GM19023 (cell line): ENCODE results near the gene ZNF443.
"Not testable (repeated sequence)": the region's sequence is repeated elsewhere in the genome, so short reads cannot be mapped to it uniquely, and the experiment has no call there.

Experiments
- ATAC-seq: cut with Tn5 transposase; IDR thresholded peaks from one replicate; pipeline ENCODE4 v1.9.1; 2021; ENCODE audit warnings: mild to moderate bottlenecking, moderate library complexity; ENCODE audit not compliant: unreplicated experiment

Gene ZNF443

DNA sequence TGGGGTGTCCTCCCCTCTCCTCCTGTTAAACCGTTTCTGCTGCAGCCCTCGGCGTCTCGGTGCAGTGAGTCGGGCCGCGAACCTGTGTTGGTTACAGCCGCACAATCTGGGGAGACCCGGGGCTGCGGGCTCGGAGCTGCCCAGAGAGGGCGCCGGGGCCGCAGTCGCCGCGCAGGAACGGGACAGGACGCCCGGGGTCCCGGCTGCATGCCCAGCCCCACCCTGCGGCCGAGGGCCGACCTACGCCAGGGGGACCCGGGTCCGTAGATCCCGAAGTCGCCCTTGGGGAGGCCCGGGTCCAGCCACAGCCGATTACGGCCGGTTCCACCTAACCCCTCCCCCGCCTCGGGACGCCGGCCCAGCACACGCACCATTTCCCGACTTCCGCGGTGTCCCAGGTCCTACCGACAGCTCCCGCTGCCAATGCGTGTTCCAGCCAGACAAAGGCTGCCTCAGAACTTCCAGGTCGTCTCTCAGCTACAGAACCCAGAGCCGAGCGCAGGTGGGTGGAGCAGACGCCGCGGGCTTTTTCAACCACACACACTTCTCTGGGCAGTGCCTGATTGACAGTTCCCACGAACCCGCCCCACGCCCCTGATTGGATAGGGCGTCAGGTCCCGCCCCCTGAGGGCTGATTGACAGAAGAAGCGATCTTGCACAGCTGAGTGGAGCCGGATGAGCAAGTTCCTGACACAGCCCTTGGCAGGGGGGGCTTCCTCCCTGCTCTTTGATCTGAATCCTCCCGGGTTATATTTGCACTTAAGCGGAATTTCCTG lies at the start of gene ZNF443:
Gene ZNF443 (minus strand): TSS at position 481 of the 776 bp plus-strand sequence. CDS start 107 bp downstream, at position 374.
- peak; percentile 98 for ATAC-seq

GRCh38 chr19:12486265-12486783 lies 45.5 kb upstream of the ZNF443 start:
- ATAC-seq: not testable (repeated sequence)

DNA sequence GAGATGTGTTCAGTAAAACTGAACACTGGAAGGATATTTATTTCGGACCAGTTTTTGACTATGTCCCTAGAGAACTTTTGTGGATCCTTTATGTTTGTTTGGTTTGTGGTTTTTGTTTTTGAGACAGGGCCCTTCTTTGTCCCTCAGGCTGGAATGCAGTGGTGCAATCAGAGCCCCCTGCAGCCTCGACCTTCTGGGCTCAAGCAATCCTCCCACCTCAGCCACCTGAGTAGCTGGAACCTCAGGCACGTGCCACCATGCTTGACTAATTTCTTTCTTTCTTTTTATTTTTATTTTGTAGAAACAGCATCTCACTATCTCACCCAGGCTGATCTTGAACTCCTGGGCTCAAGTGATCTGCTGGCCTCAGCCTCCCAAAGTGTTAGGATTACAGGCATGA lies 44.8 kb upstream of the ZNF443 start:
- ATAC-seq: no peak

DNA sequence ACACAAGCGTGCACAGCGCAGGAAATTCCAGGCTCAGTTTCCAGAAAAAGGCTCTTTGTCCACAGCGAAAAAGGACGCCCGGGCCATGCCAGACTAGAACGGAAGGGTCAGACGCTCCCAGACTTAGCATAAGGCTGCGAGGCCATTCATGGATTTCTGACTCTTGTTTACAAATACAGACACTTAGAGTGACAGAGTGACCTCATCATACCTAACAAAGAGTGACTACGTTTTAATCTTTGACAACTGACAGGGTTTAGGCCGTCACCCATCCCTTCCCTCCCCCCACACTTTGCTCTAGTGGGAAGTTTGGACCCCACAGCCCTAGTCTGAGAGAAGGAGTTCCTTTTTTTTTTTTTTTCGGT lies 44.2 kb upstream of the ZNF443 start:
- ATAC-seq: no peak

- peak; percentile 96 for ATAC-seq
These were observed 43.7 kb upstream of the ZNF443 start, which contains the start of gene ZNF709 for GRCh38 chr19:12484371-12485051. ZNF709 (minus strand) TSS chr19:12484816; CDS start chr19:12484657, 159 bp downstream.

DNA sequence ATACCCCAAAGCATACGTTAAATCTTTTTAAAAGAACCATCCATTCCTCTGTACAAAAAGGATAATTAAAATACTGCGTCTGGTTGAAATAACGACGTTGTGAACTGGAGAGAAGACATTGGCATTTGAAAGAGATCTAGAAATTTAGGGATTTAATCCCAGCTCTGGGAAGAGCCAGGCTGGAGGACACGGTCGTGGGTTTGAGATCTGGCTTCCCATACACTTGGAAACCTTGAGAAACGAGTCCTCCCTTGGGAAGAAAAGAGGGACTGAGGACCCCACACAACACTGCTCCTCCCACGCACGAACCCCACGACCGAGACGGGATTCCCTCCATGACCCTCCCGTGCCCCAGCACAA lies 43.2 kb upstream of the ZNF443 start:
- no peak for ATAC-seq

GRCh38 chr19:12482509-12482886 lies 41.7 kb upstream of the ZNF443 start:
- ATAC-seq: no peak

GRCh38 chr19:12481781-12482508 lies 41.1 kb upstream of the ZNF443 start:
- no peak for ATAC-seq

- ATAC-seq: no peak
These were observed 37.6 kb upstream of the ZNF443 start for GRCh38 chr19:12478234-12478941.

GRCh38 chr19:12467651-12468050 lies 26.8 kb upstream of the ZNF443 start:
- not testable (repeated sequence) for ATAC-seq

DNA sequence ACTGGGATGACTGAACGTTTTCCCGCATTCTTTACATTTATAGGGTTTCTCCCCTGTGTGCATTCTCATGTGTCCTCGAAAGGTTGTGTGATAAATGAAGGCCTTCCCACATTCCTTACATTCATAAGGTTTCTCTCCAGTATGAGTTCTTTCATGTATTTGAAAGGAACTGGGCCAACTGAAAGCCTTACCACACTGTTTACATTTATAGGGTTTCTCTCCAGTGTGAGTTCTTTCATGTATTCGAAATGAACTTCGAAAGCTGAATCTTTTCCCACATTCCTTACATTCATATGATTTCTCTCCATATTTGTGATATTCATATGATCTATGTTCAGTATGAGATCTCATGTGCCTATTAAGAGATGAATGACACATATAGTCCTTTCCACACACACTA lies 24.4 kb upstream of the ZNF443 start:
- no peak for ATAC-seq

DNA sequence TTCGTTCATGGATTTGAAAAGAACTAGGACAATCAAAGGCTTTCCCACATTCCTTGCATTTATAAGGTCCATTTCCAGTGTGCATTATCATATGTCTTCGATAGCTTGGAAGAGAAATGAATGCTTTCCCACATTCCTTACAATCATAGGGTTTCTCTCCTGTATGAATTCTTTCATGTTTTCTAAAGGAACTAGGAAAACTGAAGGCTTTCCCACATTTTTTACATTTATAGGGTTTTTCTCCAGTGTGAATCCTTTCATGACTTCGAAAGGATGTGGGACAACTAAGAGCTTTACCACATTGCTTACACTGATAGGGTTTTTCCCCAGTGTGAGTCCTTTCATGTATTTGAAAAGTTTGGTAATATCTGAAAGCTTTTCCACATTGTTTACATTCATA lies 23.9 kb upstream of the ZNF443 start:
- no peak for ATAC-seq

DNA sequence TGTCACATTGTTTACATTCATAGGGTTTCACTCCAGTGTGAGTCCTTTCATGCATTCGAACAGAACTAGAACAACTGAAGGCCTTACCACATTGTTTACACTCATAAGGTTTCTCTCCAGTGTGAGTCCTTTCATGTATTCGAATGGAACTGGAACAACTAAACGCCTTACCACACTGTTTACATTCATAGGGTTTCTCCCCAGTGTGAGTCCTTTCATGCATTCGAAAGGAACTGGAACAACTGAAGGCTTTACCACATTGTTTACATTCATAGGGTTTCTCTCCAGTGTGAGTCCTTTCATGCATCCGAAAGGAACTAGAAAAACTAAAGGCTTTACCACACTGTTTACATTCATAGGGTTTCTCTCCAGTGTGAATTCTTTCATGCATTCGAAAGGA lies 23.3 kb upstream of the ZNF443 start:
- not testable (repeated sequence) for ATAC-seq

GRCh38 chr19:12453495-12453894 lies 12.7 kb upstream of the ZNF443 start:
- no peak for ATAC-seq

GRCh38 chr19:12450844-12451243 lies 10.0 kb upstream of the ZNF443 start:
- no peak for ATAC-seq

DNA sequence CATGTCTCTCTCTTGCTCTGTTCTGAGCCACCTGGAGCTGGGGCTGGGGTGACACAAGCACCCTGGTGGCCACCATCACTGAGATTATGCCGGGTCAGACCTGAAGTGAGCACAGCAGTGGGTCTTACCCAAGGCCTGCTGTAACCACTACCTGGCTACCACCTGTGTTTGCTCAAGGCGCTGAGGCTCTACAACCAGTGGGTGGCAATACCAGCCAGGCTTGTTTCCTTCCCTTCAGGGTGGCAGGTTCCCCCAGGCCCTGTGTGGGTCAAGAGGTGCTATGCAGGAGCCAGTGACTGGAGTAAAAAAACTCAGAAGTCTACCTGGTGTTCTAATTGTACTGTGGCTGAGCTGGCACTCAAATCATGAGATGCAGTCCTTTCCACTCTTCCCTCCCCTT lies 8.0 kb upstream of the ZNF443 start:
- no peak for ATAC-seq

- peak; percentile 18 for ATAC-seq
These were observed 908 bp downstream of the ZNF443 start for GRCh38 chr19:12439686-12440540.

- not testable (repeated sequence) for ATAC-seq
These were observed 10.0 kb downstream of the ZNF443 start for GRCh38 chr19:12430726-12431299.

GRCh38 chr19:12425888-12426274 lies 14.9 kb downstream of the ZNF443 start:
- ATAC-seq: no peak
